ENCODE results near the gene FRMD4B. TPM values are rescaled to one million over a fixed set of nuclear protein-coding genes. Genes with fewer than 3 reads are reported as not detected.

Gene FRMD4B
- total RNA-seq, 1 donor from 2014 or later, result 31.3 TPM

- Histone ChIP-seq H3K4me3 (ENCODE audit: low read depth, low read length) (no peak overlapping the region), H3K36me3 (ENCODE audit: control insufficient read depth, insufficient read depth, low read length) (peaks cover 25% of the 10 kb centered on the region), H3K27me3 (ENCODE audit: control insufficient read depth, insufficient read depth, low read length) (no peaks in the 10 kb centered on the region)
- FAIRE-seq (no peak), DNase-seq (ENCODE audit: low read depth) (no peak)
- no peak for TF ChIP-seq CTCF (IDR thresholded peaks at IDR 0.05; ENCODE audit: insufficient read depth, low read length, severe bottlenecking)
These were observed 204.9 kb downstream of the FRMD4B start for GRCh38 chr3:69180869-69181591.

GRCh38 chr3:69179740-69180372 is 206.0 kb downstream of the FRMD4B start:
- H3K27me3 ChIP-seq (ENCODE audit: control insufficient read depth, insufficient read depth, low read length), result no peaks in the 10 kb centered on the region
- FAIRE-seq (no peak), DNase-seq (ENCODE audit: low read depth) (no peak)
- no peak overlapping the region for H3K4me3 ChIP-seq (ENCODE audit: low read depth, low read length)
- H3K36me3 ChIP-seq (ENCODE audit: control insufficient read depth, insufficient read depth, low read length), result peaks cover 24% of the 10 kb centered on the region
- TF ChIP-seq CTCF (IDR thresholded peaks at IDR 0.05; ENCODE audit: insufficient read depth, low read length, severe bottlenecking), result no peak

GRCh38 chr3:69178838-69179739 is 206.8 kb downstream of the FRMD4B start:
- H3K36me3 ChIP-seq (ENCODE audit: control insufficient read depth, insufficient read depth, low read length), result peaks cover 25% of the 10 kb centered on the region
- no peak for FAIRE-seq
- peak; percentile 88 for DNase-seq (ENCODE audit: low read depth)

GRCh38 chr3:69178082-69178481 is 207.8 kb downstream of the FRMD4B start:
- DNase-seq (ENCODE audit: low read depth) (no peak), FAIRE-seq (peak; percentile 75)
- no peak for TF ChIP-seq CTCF (IDR thresholded peaks at IDR 0.05; ENCODE audit: insufficient read depth, low read length, severe bottlenecking)
- Histone ChIP-seq H3K27me3 (ENCODE audit: control insufficient read depth, insufficient read depth, low read length) (no peaks in the 10 kb centered on the region), H3K36me3 (ENCODE audit: control insufficient read depth, insufficient read depth, low read length) (peaks cover 25% of the 10 kb centered on the region), H3K4me3 (ENCODE audit: low read depth, low read length) (no peak overlapping the region)

More at GRCh38 chr3:69178838-69179739, 206.8 kb downstream of the FRMD4B start:
- Histone ChIP-seq H3K27me3 (ENCODE audit: control insufficient read depth, insufficient read depth, low read length) (no peaks in the 10 kb centered on the region), H3K4me3 (ENCODE audit: low read depth, low read length) (no peak overlapping the region)
- TF ChIP-seq CTCF (IDR thresholded peaks at IDR 0.05; ENCODE audit: insufficient read depth, low read length, severe bottlenecking), result no peak

- Histone ChIP-seq H3K36me3 (ENCODE audit: control insufficient read depth, insufficient read depth, low read length) (peaks cover 25% of the 10 kb centered on the region), H3K27me3 (ENCODE audit: control insufficient read depth, insufficient read depth, low read length) (no peaks in the 10 kb centered on the region), H3K4me3 (ENCODE audit: low read depth, low read length) (no peak overlapping the region)
- TF ChIP-seq CTCF (IDR thresholded peaks at IDR 0.05; ENCODE audit: insufficient read depth, low read length, severe bottlenecking), result no peak
- no peak for DNase-seq (ENCODE audit: low read depth)
- no peak for FAIRE-seq
These were observed 210.8 kb downstream of the FRMD4B start for GRCh38 chr3:69174871-69175737.

Data from bronchial epithelial cell (primary cell).